Hematopoietic multipotent progenitor cell treated with erythropoietin and hydrocortisone succinate and interleukin-3 and kit ligand, for 17 days (in vitro differentiated cells): ENCODE results near the gene HSPA8.

Experiments
- DNase-seq: peaks from one replicate; pipeline ENCODE4 v3.0.0-alpha.2; 2015; ENCODE audit warnings: low spot score

The HSPA8 gene

DNA sequence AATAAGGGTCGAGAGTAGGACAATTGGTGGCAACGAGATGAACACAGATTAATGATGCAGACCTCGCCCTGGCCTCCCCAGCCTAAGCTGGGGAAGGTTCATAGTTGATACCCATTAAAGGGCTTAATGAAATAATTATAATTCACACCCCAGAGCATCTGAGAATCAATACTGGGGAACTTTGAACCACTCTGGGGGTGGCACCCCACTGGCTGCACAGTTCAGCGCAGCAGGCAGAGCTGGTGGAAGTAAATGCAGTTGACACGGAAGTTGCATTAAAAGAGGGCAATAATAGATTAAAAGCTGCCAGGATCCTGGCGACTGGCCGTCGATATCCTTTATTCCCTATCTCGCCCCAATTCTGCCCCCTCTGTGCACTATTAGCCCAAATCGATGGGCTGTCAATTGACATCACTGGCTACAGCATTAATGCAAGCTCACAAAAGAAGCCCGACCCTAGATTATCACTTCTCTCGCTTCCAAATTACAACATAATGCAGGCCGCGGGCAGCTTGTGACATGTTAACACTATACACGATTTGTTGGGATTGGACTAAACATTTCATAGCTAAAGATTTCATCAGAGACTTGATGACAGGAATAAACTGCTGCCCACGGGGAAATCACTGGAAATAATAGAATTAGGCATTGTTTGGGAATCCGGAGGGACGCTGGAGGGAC lies 14.5 kb downstream of the HSPA8 start:
- no peak for DNase-seq

DNA sequence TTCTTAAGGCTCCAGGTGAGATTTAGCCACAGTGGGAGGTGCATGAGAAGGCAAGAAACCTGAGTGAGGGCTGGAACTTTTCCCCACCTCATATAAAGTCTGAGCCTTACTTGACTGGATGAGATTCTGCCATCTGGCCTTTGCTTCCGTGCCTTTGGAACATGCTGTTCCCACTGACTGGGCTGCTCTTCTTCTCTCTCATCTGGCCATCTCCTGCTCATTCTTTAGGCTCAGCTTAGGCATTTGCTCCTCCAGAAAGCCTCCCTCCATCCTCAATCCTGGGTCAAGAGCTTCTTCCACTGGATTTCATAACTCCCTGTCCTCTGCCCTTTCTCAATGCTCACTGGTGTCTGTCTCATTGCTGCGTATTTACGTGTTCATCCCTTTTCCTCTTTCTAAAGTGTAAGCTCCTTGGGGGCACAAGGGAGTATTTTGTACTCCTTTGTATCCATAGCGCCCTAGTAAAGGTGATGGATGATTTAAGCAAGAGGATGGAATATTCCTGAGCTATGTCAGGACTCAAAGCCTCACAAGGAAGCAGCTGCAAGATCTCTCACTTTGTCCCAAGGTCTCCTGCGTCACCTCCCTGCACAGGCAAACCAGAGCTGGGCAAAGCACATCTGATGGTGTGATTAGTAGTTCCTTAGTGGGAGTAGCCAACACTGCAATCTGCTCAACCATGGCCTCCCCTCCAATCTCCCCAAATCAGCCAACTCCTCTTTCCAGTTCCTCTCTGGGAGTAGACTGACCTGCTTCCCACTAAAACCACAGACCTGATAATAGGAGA lies 15.3 kb downstream of the HSPA8 start:
- DNase-seq = no peak

DNA sequence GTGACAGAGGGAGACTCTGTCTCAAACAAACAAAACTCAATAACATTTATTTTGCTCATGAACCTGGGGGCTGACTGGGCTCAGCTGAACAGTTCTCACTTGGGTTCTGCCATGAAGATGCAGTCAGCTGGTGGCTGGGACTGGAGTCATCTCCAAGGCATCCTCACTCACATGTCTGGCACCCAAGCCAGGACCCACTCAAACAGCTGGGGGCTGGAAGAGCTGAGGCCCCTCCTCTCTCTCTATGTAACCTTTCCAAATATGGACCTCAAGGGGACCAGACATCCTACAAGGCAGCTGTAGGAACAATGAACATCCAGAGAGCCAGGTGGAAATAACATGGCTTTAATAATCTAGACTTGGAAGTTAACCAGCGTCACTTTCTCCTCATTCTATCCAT lies 16.8 kb downstream of the HSPA8 start:
- DNase-seq = no peak

DNA sequence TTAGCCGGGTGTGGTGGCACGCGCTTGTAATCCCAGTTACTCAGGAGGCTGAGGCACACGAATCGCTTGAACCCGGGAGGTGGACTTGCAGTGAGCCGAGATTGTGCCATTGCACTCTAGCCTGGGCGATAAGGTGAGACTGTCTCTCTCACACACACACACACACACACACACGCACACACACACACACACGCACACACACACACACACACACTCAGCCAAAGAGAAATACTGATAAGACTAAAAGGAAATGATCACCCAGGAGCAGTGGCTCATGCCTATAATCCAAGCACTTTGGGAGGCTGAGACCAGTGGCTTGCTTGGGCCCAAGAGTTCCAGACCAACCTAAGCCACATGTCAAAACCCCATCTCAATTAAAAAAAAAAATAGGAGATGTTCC lies 20.8 kb downstream of the HSPA8 start:
- DNase-seq = no peak

DNA sequence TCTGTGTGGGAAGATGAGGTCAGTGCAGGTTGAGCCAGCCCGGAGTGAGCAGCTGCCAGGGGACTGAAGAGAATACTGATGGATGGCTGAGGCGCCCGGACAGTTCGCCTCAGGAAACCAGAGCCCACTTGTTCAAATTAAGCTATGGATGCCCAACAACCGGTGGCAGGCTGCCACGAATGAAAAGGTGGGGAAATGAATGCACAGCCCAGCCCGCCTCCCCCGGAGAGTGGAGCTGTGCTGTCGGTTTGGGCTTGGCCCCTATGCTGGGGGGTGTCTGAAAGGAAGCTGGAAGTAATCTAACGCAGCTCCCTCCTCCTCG lies 21.9 kb downstream of the HSPA8 start:
- DNase-seq = no peak

DNA sequence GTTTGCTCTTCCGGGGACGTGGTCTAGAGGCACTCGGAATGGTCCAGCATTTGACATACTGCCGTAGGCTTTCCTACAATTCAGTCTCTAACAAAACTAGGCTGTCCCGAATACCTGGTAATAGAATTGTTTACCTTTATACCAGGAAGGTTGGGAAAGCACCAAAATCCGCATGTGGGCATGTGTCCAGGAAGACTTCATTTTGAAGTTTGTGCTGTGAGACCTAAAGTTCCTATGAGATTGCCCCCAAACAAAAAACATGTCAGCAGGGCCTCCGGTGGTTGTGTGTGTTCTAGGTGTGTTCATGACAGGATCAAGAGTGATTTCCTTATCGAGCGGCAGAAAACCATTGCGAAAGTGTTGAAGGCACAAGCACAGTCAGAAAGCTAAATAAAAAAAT lies 26.1 kb downstream of the HSPA8 start:
- no peak for DNase-seq

DNA sequence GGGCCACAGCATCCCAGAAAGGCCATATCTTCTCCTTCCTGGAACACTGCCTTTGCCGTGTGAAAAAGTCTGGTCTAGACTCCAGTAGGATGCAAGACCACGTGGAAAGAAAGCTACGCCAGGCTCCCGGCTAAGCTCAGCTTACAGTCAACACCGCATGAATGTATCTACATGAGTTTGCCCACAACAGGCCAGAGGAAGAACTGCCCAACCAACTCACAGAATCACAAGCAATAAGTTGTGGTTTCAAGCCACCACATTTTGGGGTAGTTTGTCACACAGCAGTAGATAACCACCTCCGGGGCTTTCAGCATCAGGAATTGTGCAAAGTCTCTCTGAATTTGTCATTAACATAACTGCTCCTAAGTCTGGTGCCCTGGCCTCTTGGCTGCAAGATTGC lies 27.3 kb downstream of the HSPA8 start:
- DNase-seq = no peak

DNA sequence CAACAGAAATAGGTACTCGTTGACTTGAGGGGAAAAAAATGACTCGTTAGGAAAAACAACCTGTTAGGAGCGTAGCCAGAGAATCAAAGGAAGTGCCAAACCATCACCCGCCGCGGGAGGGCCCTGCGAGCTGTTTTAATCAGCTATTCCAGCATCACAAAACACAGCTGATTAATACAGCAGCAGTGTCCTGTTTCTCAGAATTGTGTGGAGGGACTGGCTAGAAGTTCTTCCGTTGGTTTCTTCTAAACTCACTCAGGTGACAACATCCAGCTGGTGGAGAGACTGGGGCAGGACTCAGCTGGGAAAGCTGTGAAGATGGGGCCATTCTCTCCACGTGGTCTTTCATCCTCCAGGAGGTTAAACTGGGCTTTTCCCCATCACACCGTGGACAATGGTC lies 28.0 kb downstream of the HSPA8 start:
- no peak for DNase-seq

DNA sequence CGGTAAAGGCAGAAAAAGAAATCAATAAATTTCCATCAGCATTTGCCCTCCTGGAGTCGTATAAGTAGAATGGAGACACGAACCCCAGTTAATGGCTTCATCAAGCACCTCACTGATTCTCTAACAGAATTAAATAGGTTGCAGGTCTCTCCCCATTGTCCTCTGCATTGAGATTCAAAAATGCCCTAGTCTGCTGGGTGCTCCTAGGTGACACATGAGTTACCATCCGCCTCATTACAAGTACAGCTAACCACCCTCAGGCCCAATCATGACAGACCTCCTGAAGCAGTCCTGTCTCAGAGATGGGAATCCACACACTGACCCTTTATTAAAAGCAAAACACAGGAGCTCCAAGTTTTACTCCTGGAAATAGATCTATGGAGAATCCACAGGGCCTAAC lies 31.4 kb downstream of the HSPA8 start:
- no peak for DNase-seq

DNA sequence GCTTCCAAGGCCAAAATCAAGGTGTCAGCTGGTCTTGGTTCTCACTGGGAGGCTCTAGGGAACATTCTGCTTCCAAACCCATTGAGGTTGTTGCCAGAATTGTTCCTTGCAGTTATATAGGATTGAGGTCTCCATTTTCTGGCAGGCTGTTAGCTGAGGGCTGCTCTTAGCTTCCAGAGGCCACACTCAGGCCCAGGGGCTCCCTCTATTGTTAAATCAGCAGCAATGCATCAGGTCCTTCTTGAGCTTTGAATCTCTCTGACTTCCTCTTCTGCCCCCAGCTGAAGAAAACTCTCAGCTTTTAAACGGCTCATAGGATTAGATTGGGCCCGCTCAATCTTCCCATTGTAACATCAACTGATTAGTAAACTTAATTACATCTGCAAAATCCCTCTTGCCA lies 41.0 kb downstream of the HSPA8 start:
- DNase-seq = no peak

DNA sequence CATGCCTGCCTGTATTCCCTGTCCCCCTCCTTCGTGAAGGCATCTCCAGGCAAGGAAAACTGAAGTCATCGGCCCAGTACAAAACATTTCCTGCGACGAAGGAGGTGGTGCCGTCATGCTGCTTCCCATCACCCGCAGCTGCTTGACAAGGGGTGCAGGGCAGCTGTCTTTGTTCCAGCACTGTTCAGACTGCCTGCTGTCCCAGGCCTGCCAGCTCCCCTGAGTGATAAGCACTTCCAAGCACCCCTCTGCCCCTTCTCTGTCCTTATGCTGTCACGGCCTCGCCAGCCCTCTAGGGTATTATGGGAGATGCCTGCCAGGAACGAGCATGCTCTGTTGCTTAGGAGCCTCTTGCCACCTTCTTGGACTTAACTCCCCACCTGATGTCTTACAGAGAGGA lies 43.2 kb downstream of the HSPA8 start:
- no peak for DNase-seq

DNA sequence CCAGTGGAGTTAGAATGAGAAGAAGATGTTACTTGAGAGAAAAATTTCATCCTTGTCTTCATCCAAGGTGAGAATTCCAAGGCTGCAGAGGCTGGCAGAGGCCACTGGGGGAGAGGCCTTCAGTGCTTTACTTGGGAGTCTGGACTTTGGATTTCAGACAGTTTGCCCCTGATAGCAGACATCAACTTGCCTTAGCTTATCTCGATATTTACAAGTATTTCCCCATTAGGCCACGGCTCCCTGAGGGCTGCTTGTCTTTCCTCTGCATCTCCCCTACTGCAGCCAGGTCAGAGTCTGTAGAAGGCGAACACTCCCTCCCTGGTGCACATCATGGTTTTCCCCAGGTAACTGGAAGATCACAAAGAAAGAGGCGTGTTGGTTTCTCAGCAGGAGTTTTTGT lies 50.4 kb downstream of the HSPA8 start:
- DNase-seq = no peak
